ENCODE results near the gene EBNA1BP2.

EBNA1BP2 gene

GRCh38 chr1:43147625-43148327, 24.3 kb downstream of the EBNA1BP2 start:
- H2AFZ ChIP-seq (ENCODE audit: low read depth, low read length) = peak overlapping the region; percentile 79
- 10% methylated on average over 34 of the region's 47 CpGs for WGBS
- no peaks in the 10 kb centered on the region for H3K79me1 ChIP-seq (replicated peaks; ENCODE audit: low read length, poor library complexity, severe bottlenecking)
- no peaks in the 10 kb centered on the region for H3K36me3 ChIP-seq (ENCODE audit: control insufficient read depth in 1 of 2, insufficient read depth in 2 of 2, low read depth in 1 of 2, low read length in 2 of 2)
- H4K8ac ChIP-seq (ENCODE audit: low read length) = no peak overlapping the region
- H2BK15ac ChIP-seq (ENCODE audit: low read depth, poor library complexity, severe bottlenecking) = peak overlapping the region; percentile 33
- H2BK12ac ChIP-seq (ENCODE audit: low read length in 2 of 2) = no peak overlapping the region
- peaks cover 30 to 64% of the 10 kb centered on the region in 2 experiments for H3K27me3 ChIP-seq (ENCODE audit: control insufficient read depth in 1 of 2, insufficient read depth in 1 of 2, low read length in 2 of 2)
- H2BK120ac ChIP-seq (ENCODE audit: low read depth, low read length) = no peak overlapping the region
- no peak overlapping the region for H3K27ac ChIP-seq (ENCODE audit: low read length, poor library complexity, severe bottlenecking)
- peak overlapping the region in 1 of 2 experiments; percentile 18 for H3K14ac ChIP-seq (ENCODE audit: low read length in 2 of 2)
- peak overlapping the region; percentile 58 to 86 for H3K4me3 ChIP-seq (ENCODE audit: insufficient read depth in 1 of 2, low read depth in 1 of 2, low read length in 2 of 2)
- H4K91ac ChIP-seq (ENCODE audit: low read length) = no peak overlapping the region
- no peaks in the 10 kb centered on the region for H3K9me3 ChIP-seq (ENCODE audit: control insufficient read depth, low read length)
- H3K23ac ChIP-seq (ENCODE audit: low read length in 2 of 2) = no peak overlapping the region
- peak overlapping the region; percentile 86 for H3K4me2 ChIP-seq (ENCODE audit: low read length, poor library complexity, severe bottlenecking)
- H2BK5ac ChIP-seq (ENCODE audit: low read depth, low read length, poor library complexity, severe bottlenecking) = no peak overlapping the region
- H3K9ac ChIP-seq (ENCODE audit: low read length) = peak overlapping the region; percentile 75
- DNase-seq = peak; percentile 73
- H3K18ac ChIP-seq (ENCODE audit: low read depth in 1 of 2, low read length in 2 of 2) = no peak overlapping the region
- peaks cover 11% of the 10 kb centered on the region for H3K4me1 ChIP-seq (ENCODE audit: control insufficient read depth, insufficient read depth, low read depth, low read length)
- no peak overlapping the region for H3K4ac ChIP-seq (ENCODE audit: low read depth in 1 of 2, low read length in 2 of 2)
- H2AK5ac ChIP-seq (ENCODE audit: low read length, severe bottlenecking) = no peak overlapping the region

GRCh38 chr1:43144237-43144636, 27.9 kb downstream of the EBNA1BP2 start:
- Histone ChIP-seq H3K4me2 (ENCODE audit: low read length, poor library complexity, severe bottlenecking) (no peak overlapping the region), H3K9me3 (ENCODE audit: control insufficient read depth, low read length) (no peaks in the 10 kb centered on the region), H2AK5ac (ENCODE audit: low read length, severe bottlenecking) (no peak overlapping the region), H2BK5ac (ENCODE audit: low read depth, low read length, poor library complexity, severe bottlenecking) (no peak overlapping the region), H3K9ac (ENCODE audit: low read length) (no peak overlapping the region), H4K8ac (ENCODE audit: low read length) (no peak overlapping the region), H3K79me1 (replicated peaks; ENCODE audit: low read length, poor library complexity, severe bottlenecking) (no peaks in the 10 kb centered on the region), H2BK120ac (ENCODE audit: low read depth, low read length) (no peak overlapping the region), H3K23ac (ENCODE audit: low read length in 2 of 2) (no peak overlapping the region), H3K27me3 (ENCODE audit: control insufficient read depth in 1 of 2, insufficient read depth in 1 of 2, low read length in 2 of 2) (peaks cover 27 to 49% of the 10 kb centered on the region in 2 experiments), H3K27ac (ENCODE audit: low read length, poor library complexity, severe bottlenecking) (no peak overlapping the region), H4K91ac (ENCODE audit: low read length) (no peak overlapping the region), H2AFZ (ENCODE audit: low read depth, low read length) (no peak overlapping the region), H3K36me3 (ENCODE audit: control insufficient read depth in 1 of 2, insufficient read depth in 2 of 2, low read depth in 1 of 2, low read length in 2 of 2) (no peaks in the 10 kb centered on the region), H2BK15ac (ENCODE audit: low read depth, poor library complexity, severe bottlenecking) (no peak overlapping the region), H3K14ac (ENCODE audit: low read length in 2 of 2) (no peak overlapping the region), H3K4me3 (ENCODE audit: insufficient read depth in 1 of 2, low read depth in 1 of 2, low read length in 2 of 2) (no peak overlapping the region), H2BK12ac (ENCODE audit: low read length in 2 of 2) (no peak overlapping the region), H3K4ac (ENCODE audit: low read depth in 1 of 2, low read length in 2 of 2) (no peak overlapping the region), H3K4me1 (ENCODE audit: control insufficient read depth, insufficient read depth, low read depth, low read length) (peaks cover 9% of the 10 kb centered on the region), H3K18ac (ENCODE audit: low read depth in 1 of 2, low read length in 2 of 2) (no peak overlapping the region)
- DNase-seq = peak; percentile 29

- H3K79me1 ChIP-seq (replicated peaks; ENCODE audit: low read length, poor library complexity, severe bottlenecking) = no peaks in the 10 kb centered on the region
- no peak overlapping the region for H2BK120ac ChIP-seq (ENCODE audit: low read depth, low read length)
- no peak overlapping the region for H2BK12ac ChIP-seq (ENCODE audit: low read length in 2 of 2)
- no peak overlapping the region for H3K4me3 ChIP-seq (ENCODE audit: insufficient read depth in 1 of 2, low read depth in 1 of 2, low read length in 2 of 2)
- H3K9ac ChIP-seq (ENCODE audit: low read length) = no peak overlapping the region
- H2BK15ac ChIP-seq (ENCODE audit: low read depth, poor library complexity, severe bottlenecking) = no peak overlapping the region
- H4K91ac ChIP-seq (ENCODE audit: low read length) = no peak overlapping the region
- H3K4me2 ChIP-seq (ENCODE audit: low read length, poor library complexity, severe bottlenecking) = no peak overlapping the region
- H2AFZ ChIP-seq (ENCODE audit: low read depth, low read length) = no peak overlapping the region
- no peak overlapping the region for H2AK5ac ChIP-seq (ENCODE audit: low read length, severe bottlenecking)
- peaks cover 27 to 42% of the 10 kb centered on the region in 2 experiments for H3K27me3 ChIP-seq (ENCODE audit: control insufficient read depth in 1 of 2, insufficient read depth in 1 of 2, low read length in 2 of 2)
- H4K8ac ChIP-seq (ENCODE audit: low read length) = no peak overlapping the region
- H3K27ac ChIP-seq (ENCODE audit: low read length, poor library complexity, severe bottlenecking) = no peak overlapping the region
- 42% methylated on average over 7 of the region's 7 CpGs for WGBS
- no peak overlapping the region for H3K14ac ChIP-seq (ENCODE audit: low read length in 2 of 2)
- H3K4ac ChIP-seq (ENCODE audit: low read depth in 1 of 2, low read length in 2 of 2) = no peak overlapping the region
- no peaks in the 10 kb centered on the region for H3K9me3 ChIP-seq (ENCODE audit: control insufficient read depth, low read length)
- DNase-seq = no peak
- no peaks in the 10 kb centered on the region for H3K36me3 ChIP-seq (ENCODE audit: control insufficient read depth in 1 of 2, insufficient read depth in 2 of 2, low read depth in 1 of 2, low read length in 2 of 2)
- peaks cover 8% of the 10 kb centered on the region for H3K4me1 ChIP-seq (ENCODE audit: control insufficient read depth, insufficient read depth, low read depth, low read length)
- no peak overlapping the region for H3K23ac ChIP-seq (ENCODE audit: low read length in 2 of 2)
- H2BK5ac ChIP-seq (ENCODE audit: low read depth, low read length, poor library complexity, severe bottlenecking) = no peak overlapping the region
- no peak overlapping the region for H3K18ac ChIP-seq (ENCODE audit: low read depth in 1 of 2, low read length in 2 of 2)
Observed at GRCh38 chr1:43143441-43143888, 28.6 kb downstream of the EBNA1BP2 start.

- H3K23ac ChIP-seq (ENCODE audit: low read length in 2 of 2) = no peak overlapping the region
- 89% methylated on average over 4 of the region's 4 CpGs for WGBS
- no peak overlapping the region for H2AFZ ChIP-seq (ENCODE audit: low read depth, low read length)
- H3K4ac ChIP-seq (ENCODE audit: low read depth in 1 of 2, low read length in 2 of 2) = no peak overlapping the region
- H3K4me3 ChIP-seq (ENCODE audit: insufficient read depth in 1 of 2, low read depth in 1 of 2, low read length in 2 of 2) = no peak overlapping the region
- H2AK5ac ChIP-seq (ENCODE audit: low read length, severe bottlenecking) = no peak overlapping the region
- no peak overlapping the region for H3K14ac ChIP-seq (ENCODE audit: low read length in 2 of 2)
- no peak overlapping the region for H3K9ac ChIP-seq (ENCODE audit: low read length)
- peaks cover 23 to 37% of the 10 kb centered on the region in 2 experiments for H3K27me3 ChIP-seq (ENCODE audit: control insufficient read depth in 1 of 2, insufficient read depth in 1 of 2, low read length in 2 of 2)
- H2BK120ac ChIP-seq (ENCODE audit: low read depth, low read length) = no peak overlapping the region
- no peak overlapping the region for H3K27ac ChIP-seq (ENCODE audit: low read length, poor library complexity, severe bottlenecking)
- H2BK5ac ChIP-seq (ENCODE audit: low read depth, low read length, poor library complexity, severe bottlenecking) = no peak overlapping the region
- no peaks in the 10 kb centered on the region for H3K4me1 ChIP-seq (ENCODE audit: control insufficient read depth, insufficient read depth, low read depth, low read length)
- H4K8ac ChIP-seq (ENCODE audit: low read length) = no peak overlapping the region
- H4K91ac ChIP-seq (ENCODE audit: low read length) = no peak overlapping the region
- H3K79me1 ChIP-seq (replicated peaks; ENCODE audit: low read length, poor library complexity, severe bottlenecking) = no peaks in the 10 kb centered on the region
- H2BK15ac ChIP-seq (ENCODE audit: low read depth, poor library complexity, severe bottlenecking) = no peak overlapping the region
- H3K18ac ChIP-seq (ENCODE audit: low read depth in 1 of 2, low read length in 2 of 2) = no peak overlapping the region
- no peaks in the 10 kb centered on the region for H3K36me3 ChIP-seq (ENCODE audit: control insufficient read depth in 1 of 2, insufficient read depth in 2 of 2, low read depth in 1 of 2, low read length in 2 of 2)
- H3K4me2 ChIP-seq (ENCODE audit: low read length, poor library complexity, severe bottlenecking) = no peak overlapping the region
- H2BK12ac ChIP-seq (ENCODE audit: low read length in 2 of 2) = no peak overlapping the region
- H3K9me3 ChIP-seq (ENCODE audit: control insufficient read depth, low read length) = no peaks in the 10 kb centered on the region
- DNase-seq = no peak
Observed at GRCh38 chr1:43140583-43140982, 31.5 kb downstream of the EBNA1BP2 start.
